H1 (cell line): ENCODE measurements around the gene MAPKAPK2. TPM values are rescaled to one million over a fixed set of nuclear protein-coding genes. Genes with fewer than 3 reads are reported as not detected.

ENCODE experiments used
- CTCF ChIA-PET: fragments of 300-600 bp; sonication (Branson Sonifier 250); formaldehyde crosslinking; loops from one replicate; lab custom pipeline; 2021; ENCODE audit not compliant: partially characterized antibody; lab: Charles Lee
- POLR2A ChIA-PET: fragments of 300-600 bp; sonication (Branson Sonifier 250); formaldehyde crosslinking; loops from one replicate; lab custom pipeline; 2021; ENCODE audit warnings: inconsistent platforms; ENCODE audit not compliant: partially characterized antibody; lab: Charles Lee
- DNase-seq, 2 experiments: peaks; one replicate each; pipeline versions ENCODE4 v3.0.0 to v3.0.0-alpha.2; 2010 to 2022; ENCODE audit warnings: low spot score in 2 of 2, low read depth in 1 of 2, mixed read lengths in 1 of 2
- FAIRE-seq: peaks from 2 replicates; lab custom pipeline; 2011; peaks lifted over from hg19 to GRCh38; lab: Jason Lieb, UNC
- H2AFZ ChIP-seq: 2 replicates; pipeline ENCODE4 v1.8.1; 2012; ENCODE audit warnings: low read length, inconsistent platforms
- H2AK5ac ChIP-seq: 2 replicates; pipeline ENCODE4 v1.6.1; 2013; ENCODE audit warnings: low read depth, low read length
- H2BK120ac ChIP-seq: replicated peaks from 2 replicates; pipeline ENCODE3; 2013; ENCODE audit warnings: low read depth, low read length, inconsistent platforms
- H2BK12ac ChIP-seq: 2 replicates; pipeline ENCODE4 v1.6.1; 2013; ENCODE audit warnings: low read depth, low read length
- H2BK15ac ChIP-seq: 2 replicates; pipeline ENCODE4 v1.6.1; 2013; ENCODE audit warnings: low read length
- H2BK20ac ChIP-seq: 2 replicates; pipeline ENCODE4 v1.6.1; 2013; ENCODE audit warnings: low read length
- H2BK5ac ChIP-seq: 2 replicates; pipeline ENCODE4 v1.6.1; 2013; ENCODE audit warnings: low read depth, low read length
- H3K14ac ChIP-seq: 2 replicates; pipeline ENCODE4 v1.6.1; 2013; ENCODE audit warnings: inconsistent platforms; ENCODE audit not compliant: insufficient read length
- H3K18ac ChIP-seq: 2 replicates; pipeline ENCODE4 v1.6.1; 2013; ENCODE audit warnings: low read length; ENCODE audit errors: extremely low read depth
- H3K23ac ChIP-seq: 2 replicates; pipeline ENCODE4 v1.6.1; 2013; ENCODE audit warnings: inconsistent platforms; ENCODE audit not compliant: insufficient read length
- H3K23me2 ChIP-seq: 2 replicates; pipeline ENCODE4 v1.6.1; 2013; ENCODE audit warnings: low read depth, low read length
- H3K27ac ChIP-seq: 2 replicates; pipeline ENCODE4 v1.6.1; 2011; ENCODE audit warnings: low read depth, low read length, inconsistent platforms
- H3K27me3 ChIP-seq, 4 experiments: replicated peaks in 1 of 4; 1 replicate in 1 of 4; 2 replicates in 3 of 4; pipeline versions ENCODE4 v1.6.1 to v1.8.1; 2011 to 2013; ENCODE audit warnings: low read length in 3 of 4, mild to moderate bottlenecking in 3 of 4, inconsistent platforms in 2 of 4, mixed read lengths in 2 of 4, moderate library complexity in 1 of 4; ENCODE audit not compliant: control insufficient read depth in 3 of 4, insufficient read depth in 3 of 4; ENCODE audit errors: extremely low read depth in 1 of 4
- H3K36me3 ChIP-seq, 4 experiments: 2 replicates each; pipeline versions ENCODE4 v1.6.1 to v1.8.1; 2011 to 2013; ENCODE audit warnings: mild to moderate bottlenecking in 4 of 4, low read length in 3 of 4, moderate library complexity in 2 of 4, control low read depth in 1 of 4, inconsistent platforms in 1 of 4; ENCODE audit not compliant: insufficient read depth in 4 of 4, control insufficient read depth in 2 of 4
- H3K4ac ChIP-seq: replicated peaks from 2 replicates; pipeline ENCODE3; 2013; ENCODE audit warnings: low read length, low read depth, mixed read lengths, inconsistent platforms; ENCODE audit not compliant: insufficient read length
- H3K4me1 ChIP-seq, 4 experiments: replicated peaks in 1 of 4; 1 replicate in 1 of 4; 2 replicates in 3 of 4; pipeline versions ENCODE4 v1.6.1 to v1.8.1; 2011 to 2013; ENCODE audit warnings: low read length in 3 of 4, inconsistent platforms in 2 of 4, mixed read lengths in 1 of 4; ENCODE audit not compliant: insufficient read depth in 4 of 4, control insufficient read depth in 3 of 4
- H3K4me2 ChIP-seq, 2 experiments: 2 replicates each; pipeline versions ENCODE4 v1.6.1 to v1.8.1; 2011 to 2013; ENCODE audit warnings: low read depth in 2 of 2, low read length in 2 of 2, control low read depth in 1 of 2, inconsistent platforms in 1 of 2, mild to moderate bottlenecking in 1 of 2; ENCODE audit not compliant: insufficient read depth in 1 of 2
- H3K4me3 ChIP-seq, 4 experiments: fragments of 200-600, 300-600 bp in 1 of 4; sonication (generic), shearing (Covaris generic), sonication (Bioruptor Twin) in 1 of 4; 2 replicates each; pipeline versions ENCODE4 v1.5.1 to v1.8.1; 2011 to 2016; ENCODE audit warnings: low read length in 4 of 4, low read depth in 3 of 4, control low read depth in 2 of 4, inconsistent platforms in 2 of 4, mild to moderate bottlenecking in 2 of 4, mixed read lengths in 1 of 4, moderate library complexity in 1 of 4; ENCODE audit not compliant: insufficient read depth in 2 of 4; ENCODE audit errors: extremely low read depth in 1 of 4
- H3K56ac ChIP-seq: replicated peaks from 2 replicates; pipeline ENCODE3; 2013; ENCODE audit warnings: low read depth, mild to moderate bottlenecking, mixed read lengths, low read length, inconsistent platforms; ENCODE audit not compliant: insufficient read length
- H3K79me1 ChIP-seq: 2 replicates; pipeline ENCODE4 v1.6.1; 2013; ENCODE audit warnings: low read depth, low read length, control low read depth
- H3K79me2 ChIP-seq, 2 experiments: 2 replicates each; pipeline versions ENCODE4 v1.6.1 to v1.8.1; 2012 to 2013; ENCODE audit warnings: low read length in 2 of 2, mild to moderate bottlenecking in 2 of 2, inconsistent platforms in 1 of 2; ENCODE audit not compliant: insufficient read depth in 2 of 2, control insufficient read depth in 1 of 2
- H3K9ac ChIP-seq, 4 experiments: replicated peaks in 1 of 4; 1 replicate in 1 of 4; 2 replicates in 3 of 4; pipeline versions ENCODE4 v1.6.1 to v1.8.1; 2011 to 2013; ENCODE audit warnings: low read depth in 3 of 4, low read length in 3 of 4, control low read depth in 2 of 4, mild to moderate bottlenecking in 2 of 4, moderate library complexity in 2 of 4, inconsistent platforms in 1 of 4; ENCODE audit errors: extremely low read depth in 1 of 4
- H3K9me3 ChIP-seq, 2 experiments: 2 replicates each; pipeline versions ENCODE4 v1.6.1 to v1.8.1; 2012 to 2013; ENCODE audit warnings: mild to moderate bottlenecking in 2 of 2, moderate library complexity in 2 of 2, control low read depth in 1 of 2, inconsistent platforms in 1 of 2, low read depth in 1 of 2, low read length in 1 of 2, mixed read lengths in 1 of 2; ENCODE audit not compliant: insufficient read depth in 2 of 2
- H4K20me1 ChIP-seq, 2 experiments: replicated peaks in 1 of 2; 2 replicates each; pipeline versions ENCODE3 to v1.8.1; 2011 to 2013; ENCODE audit warnings: inconsistent platforms in 2 of 2, low read length in 2 of 2, mild to moderate bottlenecking in 1 of 2; ENCODE audit not compliant: insufficient read depth in 2 of 2, control insufficient read depth in 1 of 2
- H4K5ac ChIP-seq: 2 replicates; pipeline ENCODE4 v1.6.1; 2013; ENCODE audit warnings: low read length, low read depth, mixed read lengths, inconsistent platforms; ENCODE audit not compliant: insufficient read length
- H4K8ac ChIP-seq: 2 replicates; pipeline ENCODE4 v1.8.0; 2013; ENCODE audit warnings: mild to moderate bottlenecking, moderate library complexity, low read length, inconsistent platforms; ENCODE audit not compliant: insufficient read depth; ENCODE audit errors: extremely low read depth
- H4K91ac ChIP-seq: replicated peaks from 2 replicates; pipeline ENCODE3; 2013; ENCODE audit warnings: low read length, mixed read lengths, inconsistent platforms; ENCODE audit not compliant: insufficient read length
- ASH2L ChIP-seq: fragments of 200-600, 300-600 bp; sonication (generic); IDR thresholded peaks from one replicate; pipeline ENCODE4 v1.7.1; 2017; ENCODE audit warnings: low read length
- CBX5 ChIP-seq: fragments of 300-800, 300-1000 bp; sonication (generic); IDR thresholded peaks from 2 replicates; pipeline ENCODE4 v1.7.1; 2016; ENCODE audit warnings: antibody characterized with exemption, low read length, low read depth
- CHD1 ChIP-seq: IDR thresholded peaks from 2 replicates; pipeline ENCODE4 v1.6.1; 2012; ENCODE audit warnings: low read depth, low read length, improper control_type of control experiment
- FOSL1 ChIP-seq: IDR thresholded peaks from 2 replicates; pipeline ENCODE4 v1.6.1; 2011; ENCODE audit warnings: mild to moderate bottlenecking, low read depth, low read length, moderate library complexity; ENCODE audit not compliant: insufficient read depth
- HDAC6 ChIP-seq: IDR thresholded peaks from one replicate; pipeline ENCODE4 v1.7.1; 2012; ENCODE audit warnings: low read depth, mild to moderate bottlenecking, inconsistent platforms, low read length, moderate library complexity
- JUN ChIP-seq: IDR thresholded peaks from 2 replicates; pipeline ENCODE4 v1.6.1; 2011; ENCODE audit warnings: low read depth, mild to moderate bottlenecking, improper control_type of control experiment, low read length
- KDM4A ChIP-seq: IDR thresholded peaks from one replicate; pipeline ENCODE4 v1.7.1; 2012; ENCODE audit warnings: low read depth, mild to moderate bottlenecking, moderate library complexity, low read length, inconsistent platforms; ENCODE audit not compliant: severe bottlenecking
- NANOG ChIP-seq: IDR thresholded peaks from 2 replicates; pipeline ENCODE4 v1.6.1; 2011; ENCODE audit warnings: low read length, low read depth, mild to moderate bottlenecking, inconsistent platforms; ENCODE audit not compliant: insufficient read depth, poor library complexity, severe bottlenecking
- SIRT6 ChIP-seq: IDR thresholded peaks from one replicate; pipeline ENCODE4 v1.7.1; 2012; ENCODE audit warnings: low read length, inconsistent platforms
- SUZ12 ChIP-seq: fragments of 200-600 bp; sonication (generic); IDR thresholded peaks from 2 replicates; pipeline ENCODE4 v1.6.1; 2012; ENCODE audit warnings: mild to moderate bottlenecking, inconsistent platforms, low read length, moderate library complexity, mixed read lengths
- TAF7 ChIP-seq: optimal IDR thresholded peaks from 2 replicates; pipeline ENCODE3; 2011; ENCODE audit warnings: low read depth, mild to moderate bottlenecking, inconsistent platforms, low read length, moderate library complexity, borderline replicate concordance
- TCF12 ChIP-seq: IDR thresholded peaks from 2 replicates; pipeline ENCODE4 v1.6.1; 2011; ENCODE audit warnings: low read depth, mild to moderate bottlenecking, low read length
- WGBS, 2 experiments: shearing (Covaris generic) in 1 of 2; methylation state at CpG; one replicate each; pipeline versions ENCODE4 v1.1.6 to v1.1.7; 2013 to 2015; ENCODE audit warnings: low lambda C conversion rate in 2 of 2, mixed read lengths in 2 of 2, inconsistent platforms in 1 of 2, low coverage in 1 of 2, missing lambda C conversion rate in 1 of 2; ENCODE audit not compliant: insufficient replicate concordance in 2 of 2, insufficient coverage in 1 of 2, insufficient read length in 1 of 2; ENCODE audit errors: extremely low coverage in 1 of 2, missing lambda C conversion rate in 1 of 2; 5-methylcytosine and 5-hydroxymethylcytosine counted together
- polyA plus RNA-seq, 7 experiments: library from polyadenylated mRNA; depleted of rRNA in 3 of 7; stranded (reverse) in 5 of 7; unstranded in 2 of 7; fragments of >200 nt in 5 of 7; fragments of 200-250 nt in 2 of 7; gene quantifications; 1 replicate in 5 of 7; 2 replicates in 1 of 7; 4 replicates in 1 of 7; pipeline versions ENCODE4 v1.2.1 to v1.2.3, GENCODE V29; 2011 to 2013; ENCODE audit warnings: missing spikeins in 2 of 7, mixed read lengths in 2 of 7
- total RNA-seq: library from RNA; stranded (reverse); fragmentation: NEBNext Ultra II Directional; extraction: Animal tissue kit (Norgen Biotek cat#: 25700); gene quantifications from 2 replicates; pipeline ENCODE4 v1.2.1, GENCODE V29; 2021
- TF ChIP-seq, protein P1 (sequence below): IDR thresholded peaks from 2 replicates; pipeline ENCODE4 v1.6.1; 2011; ENCODE audit warnings: low read length, improper control_type of control experiment

The MAPKAPK2 gene
- total and polyA plus RNA-seq, 2 of the 8 experiments (the other 6 are each of a cell fraction or from before 2014, with no cell fraction given): 27.5 to 44.9 TPM

DNA sequence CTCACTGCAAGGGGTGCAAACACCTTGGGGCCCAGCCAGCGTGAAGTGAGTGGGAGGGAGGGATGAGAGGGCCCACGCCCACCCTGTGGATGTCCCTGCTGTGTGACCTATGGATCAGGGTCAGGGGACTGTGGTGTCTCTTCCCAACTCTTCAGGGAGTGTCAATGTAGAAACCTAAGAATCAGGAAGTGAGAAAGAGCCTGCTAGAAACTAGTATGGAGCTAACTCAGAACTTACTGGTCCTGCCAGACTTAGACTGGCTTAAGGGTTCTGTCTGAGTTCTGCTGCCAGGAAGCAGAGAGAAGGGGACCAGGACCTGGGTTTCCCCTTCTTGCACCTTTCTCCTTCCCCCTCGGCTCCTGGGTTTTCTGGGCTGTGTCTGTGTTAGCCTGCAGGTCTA, 89.4 kb downstream of the MAPKAPK2 start:
- Histone ChIP-seq H4K5ac (no peak overlapping the region), H3K23ac (no peak overlapping the region), H2AK5ac (no peak overlapping the region), H2AFZ (no peak overlapping the region), H2BK120ac (no peak overlapping the region), H3K18ac (no peak overlapping the region), H3K23me2 (no peaks in the 10 kb centered on the region; the same call in 1 of the 2 replicates), H4K91ac (no peak overlapping the region), H3K27me3 (no peaks in the 10 kb centered on the region), H3K36me3 (no peaks in the 10 kb centered on the region), H2BK15ac (no peak overlapping the region), H3K9ac (no peak overlapping the region), H3K4ac (no peak overlapping the region), H4K8ac (no peak overlapping the region), H3K4me2 (no peak overlapping the region), H3K4me1 (no peaks in the 10 kb centered on the region; a peak in 1 of 7 replicates), H3K4me3 (no peak overlapping the region), H3K79me2 (no peaks in the 10 kb centered on the region), H2BK5ac (no peak overlapping the region), H3K27ac (no peak overlapping the region), H3K79me1 (no peaks in the 10 kb centered on the region), H2BK12ac (no peak overlapping the region), H2BK20ac (no peak overlapping the region), H3K9me3 (no peaks in the 10 kb centered on the region), H3K56ac (no peak overlapping the region), H4K20me1 (no peaks in the 10 kb centered on the region), H3K14ac (no peak overlapping the region)
- ChIA-PET CTCF (interaction anchor here (0.6 to 5.7 kb wide), 7 partner anchors 14 to 773 kb away, joined by 3 to 22 read pairs (median 3); no protein-coding TSS in a partner anchor), POLR2A (no interaction called here)
- FAIRE-seq: no peak
- WGBS, 2 experiments: 81% methylated on average over 3 of the region's 3 CpGs; no CpG with 5 or more reads in 1 of the 2 experiments
- no peak for DNase-seq
- TF ChIP-seq SUZ12: no peak
- no peak for TF ChIP-seq KDM4A
- TF ChIP-seq SIRT6: no peak
- TF ChIP-seq HDAC6: no peak
- no peak for TF ChIP-seq TAF7
- TF ChIP-seq, protein P1, sequence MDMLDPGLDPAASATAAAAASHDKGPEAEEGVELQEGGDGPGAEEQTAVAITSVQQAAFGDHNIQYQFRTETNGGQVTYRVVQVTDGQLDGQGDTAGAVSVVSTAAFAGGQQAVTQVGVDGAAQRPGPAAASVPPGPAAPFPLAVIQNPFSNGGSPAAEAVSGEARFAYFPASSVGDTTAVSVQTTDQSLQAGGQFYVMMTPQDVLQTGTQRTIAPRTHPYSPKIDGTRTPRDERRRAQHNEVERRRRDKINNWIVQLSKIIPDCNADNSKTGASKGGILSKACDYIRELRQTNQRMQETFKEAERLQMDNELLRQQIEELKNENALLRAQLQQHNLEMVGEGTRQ: no peak
- TF ChIP-seq CHD1: no peak
- TF ChIP-seq ASH2L: no peak
- TF ChIP-seq FOSL1: no peak
- no peak for TF ChIP-seq NANOG
- TF ChIP-seq CBX5: no peak
- TF ChIP-seq JUN: no peak
- TF ChIP-seq TCF12: no peak
